Measurements from ENCODE around the gene SEPTIN1.
A peak's percentile ranks its signal among the peaks of the same experiment; 100 is the strongest.

Gene SEPTIN1

GRCh38 chr16:30401768-30402425 lies 19.5 kb upstream of the SEPTIN1 start:
- H2AFZ ChIP-seq (ENCODE audit: low read length) = no peak overlapping the region
- no peaks in the 10 kb centered on the region for H3K9me3 ChIP-seq (replicated peaks in 1 of 2; ENCODE audit: control insufficient read depth in 2 of 2, insufficient read depth in 1 of 2, low read depth in 1 of 2, low read length in 2 of 2)
- H3K23ac ChIP-seq (ENCODE audit: low read depth, low read length, poor library complexity) = no peak overlapping the region
- H3K4me3 ChIP-seq (ENCODE audit: low read length in 2 of 2) = no peak overlapping the region
- no peak overlapping the region for H4K91ac ChIP-seq (ENCODE audit: low read depth, low read length, poor library complexity)
- peaks cover 18 to 26% of the 10 kb centered on the region in 2 donors for H3K36me3 ChIP-seq (replicated peaks in 1 of 2; ENCODE audit: control insufficient read depth in 2 of 2, insufficient read depth in 2 of 2, low read length in 2 of 2)
- peaks cover 0 to 2% (median 0%) of the 10 kb centered on the region in 3 experiments for H3K27me3 ChIP-seq (ENCODE audit: control insufficient read depth in 3 of 3, insufficient read depth in 3 of 3, low read depth in 1 of 3, low read length in 3 of 3)
- H4K8ac ChIP-seq (ENCODE audit: low read depth, low read length) = no peak overlapping the region
- WGBS, 2 donors (ENCODE audit: extremely low coverage in 2 of 2, insufficient read length in 2 of 2, insufficient replicate concordance in 1 of 2) = no CpG with 5 or more reads among the region's 8 CpGs
- no peak overlapping the region for H2BK12ac ChIP-seq (ENCODE audit: low read length)
- H3K9ac ChIP-seq (ENCODE audit: low read depth, low read length, poor library complexity) = peak overlapping the region; percentile 32
- no peak overlapping the region for H3K4ac ChIP-seq (ENCODE audit: low read length)
- no peak overlapping the region for H2BK120ac ChIP-seq (ENCODE audit: low read depth, low read length)
- no peak overlapping the region for H2BK5ac ChIP-seq (ENCODE audit: low read length)
- H3K4me1 ChIP-seq (ENCODE audit: control insufficient read depth in 2 of 2, insufficient read depth in 1 of 2, low read depth in 1 of 2, low read length in 2 of 2) = peaks cover 16 to 20% of the 10 kb centered on the region in 2 donors
- no peak overlapping the region for H2BK15ac ChIP-seq (ENCODE audit: low read length)
- H3K14ac ChIP-seq (ENCODE audit: low read length) = no peak overlapping the region
- H2AK5ac ChIP-seq (ENCODE audit: low read depth, low read length) = no peak overlapping the region
- H3K79me1 ChIP-seq (ENCODE audit: low read depth, low read length) = peaks cover 8% of the 10 kb centered on the region
- DNase-seq (ENCODE audit: low spot score) = no peak
- no peak overlapping the region for H3K4me2 ChIP-seq (ENCODE audit: insufficient read depth, low read length, poor library complexity, severe bottlenecking)
- no peak overlapping the region for H3K18ac ChIP-seq (ENCODE audit: low read length)
- H3K27ac ChIP-seq (replicated peaks; ENCODE audit: low read length) = peak overlapping the region; percentile 27

DNA sequence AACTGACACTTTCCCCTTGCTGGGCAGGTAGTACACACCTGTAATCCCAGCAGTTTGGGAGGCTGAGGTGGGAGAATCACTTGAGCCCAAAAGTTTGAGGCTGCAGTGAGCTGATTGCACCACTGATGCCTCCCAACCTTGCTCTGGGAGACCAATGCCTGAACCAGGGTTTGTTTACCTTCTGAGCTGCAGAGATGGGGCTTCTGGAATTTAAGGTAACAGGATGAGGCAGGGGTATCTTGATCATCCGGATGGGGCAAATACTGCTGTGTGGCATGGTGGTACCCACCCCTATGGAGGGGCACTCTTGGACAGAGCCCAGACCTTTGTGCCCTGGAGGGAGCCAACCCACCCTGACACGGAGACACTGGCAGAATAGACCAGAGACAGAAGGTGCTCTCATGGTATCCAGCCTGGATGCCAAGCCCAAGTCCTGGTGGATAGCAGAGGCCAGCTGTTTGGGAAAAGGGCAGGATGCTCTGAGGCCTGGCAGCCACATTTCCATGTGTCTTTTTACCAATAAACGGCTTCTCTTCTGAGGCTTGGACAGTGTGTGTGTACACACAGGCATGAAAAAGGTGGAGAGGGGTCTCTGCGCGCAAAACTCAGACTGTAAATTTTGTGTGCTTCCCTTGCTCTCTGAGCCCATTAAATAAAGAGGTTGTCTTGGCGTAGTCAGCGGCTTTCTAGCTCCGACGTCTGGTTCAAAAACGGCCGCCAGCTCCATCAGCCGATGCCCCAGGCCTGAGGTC lies 17.2 kb upstream of the SEPTIN1 start:
- no CpG with 5 or more reads among the region's 12 CpGs for WGBS, 2 donors (ENCODE audit: extremely low coverage in 2 of 2, insufficient read length in 2 of 2, insufficient replicate concordance in 1 of 2)
- peak overlapping the region; percentile 0 to 42 for H3K4me3 ChIP-seq (ENCODE audit: low read length in 2 of 2)
- H3K79me1 ChIP-seq (ENCODE audit: low read depth, low read length) = peaks cover 15% of the 10 kb centered on the region
- peaks cover 0 to 2% (median 0%) of the 10 kb centered on the region in 3 experiments for H3K27me3 ChIP-seq (ENCODE audit: control insufficient read depth in 3 of 3, insufficient read depth in 3 of 3, low read depth in 1 of 3, low read length in 3 of 3)
- peak overlapping the region; percentile 61 for H2AK5ac ChIP-seq (ENCODE audit: low read depth, low read length)
- H3K27ac ChIP-seq (replicated peaks; ENCODE audit: low read length) = peak overlapping the region; percentile 99
- H2BK120ac ChIP-seq (ENCODE audit: low read depth, low read length) = no peak overlapping the region
- no peak overlapping the region for H3K4ac ChIP-seq (ENCODE audit: low read length)
- peak overlapping the region; percentile 78 for H2AFZ ChIP-seq (ENCODE audit: low read length)
- H3K9ac ChIP-seq (ENCODE audit: low read depth, low read length, poor library complexity) = peak overlapping the region; percentile 75
- no peak overlapping the region for H4K8ac ChIP-seq (ENCODE audit: low read depth, low read length)
- H3K36me3 ChIP-seq (replicated peaks in 1 of 2; ENCODE audit: control insufficient read depth in 2 of 2, insufficient read depth in 2 of 2, low read length in 2 of 2) = peaks cover 18 to 37% of the 10 kb centered on the region in 2 donors
- H3K18ac ChIP-seq (ENCODE audit: low read length) = peak overlapping the region; percentile 90
- no peak for DNase-seq (ENCODE audit: low spot score)
- peaks cover 17 to 23% of the 10 kb centered on the region in 2 donors for H3K4me1 ChIP-seq (ENCODE audit: control insufficient read depth in 2 of 2, insufficient read depth in 1 of 2, low read depth in 1 of 2, low read length in 2 of 2)
- H4K91ac ChIP-seq (ENCODE audit: low read depth, low read length, poor library complexity) = no peak overlapping the region
- H2BK15ac ChIP-seq (ENCODE audit: low read length) = peak overlapping the region; percentile 42
- peak overlapping the region; percentile 94 for H2BK5ac ChIP-seq (ENCODE audit: low read length)
- H3K4me2 ChIP-seq (ENCODE audit: insufficient read depth, low read length, poor library complexity, severe bottlenecking) = peak overlapping the region; percentile 73
- H3K23ac ChIP-seq (ENCODE audit: low read depth, low read length, poor library complexity) = peak overlapping the region; percentile 45
- no peak overlapping the region for H2BK12ac ChIP-seq (ENCODE audit: low read length)
- H3K14ac ChIP-seq (ENCODE audit: low read length) = no peak overlapping the region
- H3K9me3 ChIP-seq (replicated peaks in 1 of 2; ENCODE audit: control insufficient read depth in 2 of 2, insufficient read depth in 1 of 2, low read depth in 1 of 2, low read length in 2 of 2) = no peaks in the 10 kb centered on the region

- DNase-seq (ENCODE audit: low spot score) = no peak
- no CpG with 5 or more reads among the region's 23 CpGs for WGBS, 2 donors (ENCODE audit: extremely low coverage in 2 of 2, insufficient read length in 2 of 2, insufficient replicate concordance in 1 of 2)
- Histone ChIP-seq H3K9ac (ENCODE audit: low read depth, low read length, poor library complexity) (peak overlapping the region; percentile 72), H3K23ac (ENCODE audit: low read depth, low read length, poor library complexity) (peak overlapping the region; percentile 18), H3K27ac (replicated peaks; ENCODE audit: low read length) (peak overlapping the region; percentile 99), H3K79me1 (ENCODE audit: low read depth, low read length) (peaks cover 15% of the 10 kb centered on the region), H3K36me3 (replicated peaks in 1 of 2; ENCODE audit: control insufficient read depth in 2 of 2, insufficient read depth in 2 of 2, low read length in 2 of 2) (peaks cover 18 to 37% of the 10 kb centered on the region in 2 donors), H4K8ac (ENCODE audit: low read depth, low read length) (no peak overlapping the region), H3K4me1 (ENCODE audit: control insufficient read depth in 2 of 2, insufficient read depth in 1 of 2, low read depth in 1 of 2, low read length in 2 of 2) (peaks cover 17 to 23% of the 10 kb centered on the region in 2 donors), H3K9me3 (replicated peaks in 1 of 2; ENCODE audit: control insufficient read depth in 2 of 2, insufficient read depth in 1 of 2, low read depth in 1 of 2, low read length in 2 of 2) (no peaks in the 10 kb centered on the region), H4K91ac (ENCODE audit: low read depth, low read length, poor library complexity) (no peak overlapping the region), H3K18ac (ENCODE audit: low read length) (peak overlapping the region; percentile 41), H3K14ac (ENCODE audit: low read length) (peak overlapping the region; percentile 26), H2AFZ (ENCODE audit: low read length) (no peak overlapping the region), H2BK5ac (ENCODE audit: low read length) (peak overlapping the region; percentile 93), H3K4me3 (ENCODE audit: low read length in 2 of 2) (no peak overlapping the region), H2AK5ac (ENCODE audit: low read depth, low read length) (peak overlapping the region; percentile 68), H3K4ac (ENCODE audit: low read length) (no peak overlapping the region), H3K4me2 (ENCODE audit: insufficient read depth, low read length, poor library complexity, severe bottlenecking) (no peak overlapping the region), H2BK12ac (ENCODE audit: low read length) (peak overlapping the region; percentile 63), H2BK15ac (ENCODE audit: low read length) (peak overlapping the region; percentile 78), H3K27me3 (ENCODE audit: control insufficient read depth in 3 of 3, insufficient read depth in 3 of 3, low read depth in 1 of 3, low read length in 3 of 3) (no peaks in the 10 kb centered on the region), H2BK120ac (ENCODE audit: low read depth, low read length) (no peak overlapping the region)
Measured at GRCh38 chr16:30398661-30399434, 16.5 kb upstream of the SEPTIN1 start.
